GM18502 (cell line): ENCODE measurements around the gene CDH15.
A peak's percentile ranks its signal among the peaks of the same experiment; 100 is the strongest.

ENCODE experiments used
- ATAC-seq: cut with Tn5 transposase; IDR thresholded peaks from one replicate; pipeline ENCODE4 v1.9.1; 2021; ENCODE audit warnings: mild to moderate bottlenecking; ENCODE audit not compliant: unreplicated experiment, poor library complexity

The CDH15 gene

GRCh38 chr16:89195521-89196171 is 24.1 kb downstream of the CDH15 start:
- ATAC-seq, result no peak

DNA sequence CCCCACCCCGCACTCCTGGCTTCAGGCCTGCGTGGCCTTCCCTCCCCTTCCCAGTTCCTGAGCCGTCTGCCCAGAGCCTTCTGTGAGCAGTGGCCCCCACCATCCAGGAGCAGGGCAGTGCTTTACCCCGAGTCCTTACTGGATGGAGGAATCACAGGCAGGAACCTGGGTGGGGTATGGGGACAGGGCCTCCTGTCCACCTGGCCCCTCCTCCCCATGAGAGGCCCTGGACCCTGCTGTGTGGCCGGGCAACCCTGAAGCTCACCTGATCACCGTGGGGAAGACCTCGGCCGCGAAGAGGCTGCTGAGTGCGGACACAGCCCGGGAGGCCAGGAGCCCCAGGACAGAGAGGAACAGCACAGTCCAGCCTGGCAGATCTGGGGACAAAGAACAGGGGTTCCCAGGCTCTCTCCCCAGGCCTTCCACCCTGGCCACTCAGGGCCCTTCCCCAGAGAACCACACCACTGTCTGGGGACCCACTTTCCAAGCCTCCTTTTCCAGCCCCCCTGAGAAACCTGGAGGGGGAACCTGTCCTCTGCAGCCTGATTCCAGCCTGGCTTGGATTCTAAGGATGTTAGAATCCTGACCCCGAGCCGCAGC is 25.6 kb downstream of the CDH15 start:
- ATAC-seq, result no peak

- no peak for ATAC-seq
Measured at GRCh38 chr16:89197633-89198416, 26.3 kb downstream of the CDH15 start.

- ATAC-seq, result no peak
Measured at GRCh38 chr16:89198417-89199240, 27.1 kb downstream of the CDH15 start.

DNA sequence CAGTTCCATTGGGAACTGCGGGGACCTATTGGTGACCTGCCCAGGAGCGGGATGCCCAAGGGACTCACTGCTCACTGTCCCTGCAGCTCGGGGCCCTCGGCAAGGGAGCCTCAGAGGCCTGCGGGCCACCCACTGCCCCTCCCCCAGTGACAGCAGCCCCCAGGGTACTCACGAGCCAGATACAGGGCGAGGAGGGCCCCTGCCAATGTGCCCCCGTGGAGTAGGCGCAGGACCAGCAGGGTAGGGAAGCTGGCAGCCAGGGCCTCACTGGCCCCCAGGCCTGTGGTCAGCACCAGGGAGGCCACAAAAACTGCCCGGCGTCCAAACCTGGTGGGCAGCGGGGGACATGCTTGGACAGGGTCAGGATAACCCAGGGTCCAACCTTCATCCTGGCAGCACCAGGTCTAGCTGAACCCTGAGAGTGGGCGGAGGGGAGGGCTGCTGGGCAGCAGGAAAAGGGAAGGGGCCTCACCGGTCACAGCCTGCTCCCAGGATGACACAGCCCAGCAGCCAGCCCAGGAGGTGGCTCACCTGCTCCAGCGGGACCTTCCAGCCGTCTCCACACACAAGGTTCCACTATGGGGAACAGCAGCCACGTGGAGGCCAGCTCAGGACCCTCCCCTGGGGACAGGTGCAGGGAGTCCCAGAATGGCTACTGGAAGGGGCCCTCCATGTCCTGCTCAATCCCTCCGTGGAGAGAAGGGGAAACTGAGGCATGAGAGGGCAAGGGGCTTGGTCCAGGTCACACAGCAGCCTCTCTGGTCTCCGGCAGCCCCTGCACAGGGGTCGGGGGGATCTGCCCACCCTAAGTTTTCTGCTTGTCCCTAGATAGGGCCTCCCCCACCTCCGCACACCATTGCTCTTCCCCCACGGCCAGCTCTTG is 27.9 kb downstream of the CDH15 start:
- no peak for ATAC-seq

DNA sequence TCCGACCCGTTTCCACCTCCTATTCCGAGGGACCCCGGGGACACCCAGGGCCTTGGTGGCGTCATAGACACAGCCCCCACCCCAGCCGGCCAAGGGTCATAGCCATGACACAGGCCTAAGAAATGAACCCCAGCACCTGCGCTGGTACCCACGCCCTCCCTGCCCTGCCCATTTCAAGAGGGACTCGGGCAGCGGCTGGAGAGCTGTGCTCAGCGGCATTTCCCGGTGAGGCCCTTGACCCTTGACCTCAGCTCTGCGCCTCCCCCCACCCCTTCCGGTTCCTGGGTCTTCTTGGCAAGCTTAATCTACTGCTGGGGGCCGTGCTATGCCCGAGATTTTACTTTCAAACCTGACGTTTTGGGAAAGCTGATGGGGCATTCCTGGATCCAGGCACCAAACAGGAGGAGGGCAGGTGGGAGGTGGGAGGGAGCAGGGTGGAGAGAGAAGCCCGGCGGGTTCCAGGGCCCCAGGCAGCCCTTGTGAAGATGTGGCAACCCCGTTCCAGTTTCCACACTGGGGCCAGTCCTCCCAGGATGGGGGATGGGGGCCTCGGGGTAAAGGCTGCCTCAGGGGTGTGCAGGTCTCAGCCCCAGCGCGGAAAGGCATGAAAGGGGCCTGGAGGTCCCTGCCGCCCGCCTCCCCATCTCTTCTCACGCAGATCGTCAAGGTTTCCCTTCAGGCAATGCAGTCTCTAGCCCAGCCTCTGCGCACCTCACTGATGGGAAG is 28.7 kb downstream of the CDH15 start, which contains the start of gene SLC22A31:
SLC22A31 (minus strand) TSS at position 414 of the 726 bp plus-strand sequence; CDS start at position 378, 36 bp downstream.
- ATAC-seq, result no peak

DNA sequence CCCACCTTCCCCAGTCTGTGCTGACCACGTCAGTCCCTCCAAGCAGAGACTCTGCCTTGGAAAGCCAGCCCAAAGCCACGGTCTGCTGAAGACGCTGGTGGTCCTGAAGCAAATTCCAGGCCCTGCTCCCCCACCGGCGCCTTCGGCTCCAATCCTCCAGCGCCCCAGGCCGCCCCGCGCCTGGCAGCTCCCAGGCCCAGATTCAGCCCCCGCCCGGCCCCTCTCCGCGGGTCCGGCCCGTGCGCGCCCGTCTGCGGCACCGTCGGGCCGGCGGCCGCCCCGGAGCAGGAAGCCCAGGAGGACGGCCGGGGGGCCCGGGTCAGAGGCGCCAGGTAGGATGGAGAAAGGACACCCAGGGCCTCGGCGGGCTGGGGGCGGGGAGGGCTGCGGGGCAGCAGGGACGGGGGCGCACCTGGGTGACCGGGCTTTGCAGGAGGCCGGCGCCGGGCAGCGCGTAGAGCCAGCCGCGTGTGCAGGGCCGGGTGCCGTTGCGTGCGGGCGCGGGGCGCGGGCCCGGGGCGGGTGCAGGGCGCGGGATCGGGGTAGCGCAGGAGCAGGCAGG is 29.4 kb downstream of the CDH15 start:
- no peak for ATAC-seq

- ATAC-seq, result no peak
Measured at GRCh38 chr16:89201439-89202377, 30.2 kb downstream of the CDH15 start.

DNA sequence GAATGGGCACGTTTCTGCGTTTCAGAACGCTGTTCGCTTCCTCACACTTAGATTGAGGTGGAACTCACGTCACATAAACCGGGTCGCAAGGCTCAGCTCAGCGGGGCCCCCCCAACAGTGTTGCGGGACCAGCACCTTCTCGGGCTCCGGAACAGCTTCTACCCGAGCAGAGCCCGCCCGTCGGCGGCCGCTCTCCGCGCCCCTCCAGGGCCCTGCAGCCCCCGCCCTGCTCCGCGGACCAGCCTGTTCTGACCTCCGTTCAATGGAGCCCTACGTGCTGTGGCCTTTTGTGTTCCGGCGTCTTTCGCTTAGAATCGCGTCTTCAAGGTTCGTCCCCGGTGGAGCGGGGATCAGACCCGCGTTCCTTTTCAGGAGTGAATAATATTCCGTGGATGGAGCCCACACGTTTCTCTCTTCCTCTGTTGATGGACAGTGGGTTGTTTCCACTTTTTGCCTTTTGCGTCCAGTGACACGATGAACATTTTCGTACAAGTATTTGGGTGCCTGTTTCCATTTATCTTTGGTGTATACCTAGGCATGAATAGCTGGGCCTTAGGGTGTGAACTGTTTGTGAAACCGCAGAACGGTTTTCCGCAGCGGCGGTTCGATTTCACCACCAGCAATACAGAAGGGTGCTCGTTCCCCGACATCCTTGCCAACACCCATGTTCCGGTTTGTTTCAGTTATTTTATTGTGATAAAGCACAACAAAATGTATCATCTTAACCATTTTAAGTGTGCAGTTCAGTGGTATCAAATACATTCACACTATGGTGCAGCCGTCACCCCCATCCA is 31.1 kb downstream of the CDH15 start:
- no peak for ATAC-seq

DNA sequence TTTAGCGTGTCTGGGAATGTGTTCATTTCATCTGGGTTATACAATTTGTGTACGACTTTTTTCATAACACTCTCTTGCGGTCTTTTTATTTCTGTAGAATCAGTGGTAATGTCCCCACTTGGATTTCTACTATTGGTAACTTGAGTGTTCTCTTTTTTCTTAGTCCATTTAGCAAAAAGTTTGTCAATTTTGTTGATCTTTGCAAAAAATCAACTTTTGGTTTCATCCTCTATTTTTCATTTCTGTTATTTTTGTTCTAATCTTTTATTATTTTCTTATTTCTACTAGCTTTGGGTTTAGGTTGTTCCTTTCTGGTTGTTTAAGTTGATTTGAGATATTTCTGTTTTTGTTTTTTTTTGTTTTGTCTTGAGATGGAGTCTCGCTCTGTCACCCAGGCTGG is 36.4 kb downstream of the CDH15 start:
- ATAC-seq, result no peak

GRCh38 chr16:89209522-89210044 is 38.0 kb downstream of the CDH15 start:
- ATAC-seq, result no peak

DNA sequence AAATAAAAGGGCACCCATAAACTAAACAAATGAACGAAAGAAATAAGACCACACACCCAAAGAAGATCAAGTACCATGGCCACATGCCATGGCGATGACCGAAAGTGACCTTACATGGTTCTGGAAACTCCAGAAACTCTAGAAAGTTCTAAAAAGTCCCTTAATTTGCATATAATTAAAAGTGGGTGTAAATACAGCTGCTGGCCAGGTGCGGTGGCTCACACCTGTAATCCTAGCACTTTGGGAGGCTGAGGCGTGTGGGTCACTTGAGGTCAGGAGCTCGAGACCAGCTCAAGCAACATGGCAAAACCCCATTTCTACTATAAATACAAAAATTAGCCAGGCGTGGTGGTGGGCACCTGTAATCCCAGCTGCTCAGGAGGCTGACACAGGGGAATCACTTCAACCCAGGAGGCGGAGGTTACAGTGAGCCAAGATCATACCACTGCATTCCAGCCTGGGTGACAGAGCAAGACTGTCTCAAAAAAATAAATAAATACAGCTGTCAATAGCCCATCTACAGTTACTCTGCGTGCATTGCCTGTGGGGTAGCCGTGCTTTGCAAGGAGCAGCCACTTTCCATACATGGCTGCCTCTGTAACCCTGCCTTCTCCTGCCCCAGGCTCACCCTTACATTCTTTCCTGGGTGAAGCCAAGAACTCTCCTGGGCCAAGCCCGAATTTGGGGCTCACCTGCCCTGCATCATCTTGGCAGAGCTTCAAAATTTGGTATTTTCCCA is 38.8 kb downstream of the CDH15 start:
- no peak for ATAC-seq

DNA sequence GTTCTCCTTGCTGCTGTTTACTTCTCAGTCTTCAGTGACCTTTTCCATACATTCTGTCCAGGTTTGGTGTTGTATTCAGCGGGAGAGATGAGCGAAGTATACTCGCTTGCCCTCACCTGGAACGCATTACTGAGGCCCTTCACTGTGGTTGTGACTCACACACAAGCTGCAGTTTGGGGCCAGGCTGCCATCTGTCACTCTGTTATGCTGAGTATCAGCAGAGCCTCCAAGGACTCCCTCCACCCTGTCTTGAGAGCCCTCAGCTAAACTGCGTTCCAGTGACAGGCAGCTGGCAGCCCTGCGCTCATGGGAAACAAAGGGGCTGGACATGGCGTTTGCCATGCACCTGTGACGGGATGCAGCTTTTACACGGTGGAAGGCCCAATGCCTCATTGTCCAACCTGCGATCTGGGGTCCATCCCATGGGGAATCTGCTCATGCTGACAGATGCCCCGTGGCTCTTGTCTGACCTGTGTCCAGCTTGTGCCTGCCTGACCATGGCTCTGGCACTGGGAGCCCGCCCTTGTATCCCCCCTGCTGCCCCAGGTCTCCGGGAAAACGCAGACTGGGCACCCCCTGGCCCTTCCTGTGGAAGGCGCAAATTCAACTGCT is 39.5 kb downstream of the CDH15 start:
- no peak for ATAC-seq

DNA sequence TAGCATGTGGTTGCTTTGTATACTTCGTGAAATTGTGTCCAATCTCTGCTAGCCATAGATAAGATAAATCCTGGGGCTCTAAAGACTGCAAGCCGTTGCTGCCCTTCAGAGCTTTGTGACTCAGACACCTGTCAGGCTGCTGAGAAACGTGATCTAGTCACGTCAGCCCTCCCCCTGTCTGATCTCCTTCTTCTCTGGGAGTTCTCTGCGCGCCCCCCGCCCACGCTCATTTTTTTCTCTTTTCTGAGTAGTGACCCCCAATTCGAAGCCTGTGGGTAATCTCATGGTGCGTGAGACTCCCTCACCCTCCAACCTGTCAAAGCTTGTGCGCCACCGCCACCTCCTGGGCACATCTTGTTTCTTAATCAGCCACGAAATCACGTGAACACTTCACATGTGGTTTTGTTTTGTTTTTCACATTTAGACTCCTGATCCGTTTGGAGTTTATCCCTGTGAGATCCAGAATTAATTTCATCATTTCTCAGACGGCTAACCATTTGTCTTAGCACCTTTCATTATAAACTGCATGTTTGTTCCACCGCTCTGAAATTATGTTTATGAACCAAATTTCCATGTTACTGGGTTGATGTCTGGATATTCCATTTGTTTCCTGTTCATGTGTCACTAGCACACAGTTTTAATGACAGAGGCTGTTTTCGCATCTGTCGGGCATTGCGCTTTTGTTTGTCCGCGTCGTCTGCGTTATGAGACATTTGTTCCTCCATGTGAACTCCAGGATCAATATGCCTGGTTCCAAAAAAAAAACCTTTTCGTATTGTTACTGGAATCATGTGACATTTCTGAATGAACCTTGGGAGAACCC is 45.0 kb downstream of the CDH15 start:
- peak; percentile 43 for ATAC-seq

GRCh38 chr16:89217138-89217387 is 45.5 kb downstream of the CDH15 start:
- no peak for ATAC-seq
